HG03095 (cell line): Measurements from ENCODE around the gene CSTF1.
A peak's percentile ranks its signal among the peaks of the same experiment; 100 is the strongest.

Experiments used
- ATAC-seq: cut with Tn5 transposase; IDR thresholded peaks from one replicate; pipeline ENCODE4 v1.9.1; 2021; ENCODE audit warnings: moderate library complexity; ENCODE audit not compliant: unreplicated experiment

Gene CSTF1

GRCh38 chr20:56449459-56449858, 57.0 kb downstream of the CSTF1 start:
- no peak for ATAC-seq

- no peak for ATAC-seq
Observed at GRCh38 chr20:56451056-56451765, 58.8 kb downstream of the CSTF1 start.

- peak; percentile 69 for ATAC-seq
Observed at GRCh38 chr20:56453352-56453751, 60.9 kb downstream of the CSTF1 start.

- ATAC-seq, result peak; percentile 76
Observed at GRCh38 chr20:56454754-56455153, 62.3 kb downstream of the CSTF1 start.
